Lower leg skin (tissue), 3 donors: ENCODE results near the gene CD47.

Source experiments
- POLR2A ChIP-seq, 2 donors: fragments of 450-650 bp; IDR thresholded peaks; one replicate each; pipeline ENCODE4 v1.6.1; 2016 to 2017; ENCODE audit warnings: antibody characterized with exemption in 2 of 2, mild to moderate bottlenecking in 1 of 2, moderate library complexity in 1 of 2
- TF ChIP-seq, protein P1 (sequence below), 3 donors: fragments of 450-650 bp; IDR thresholded peaks; one replicate each; pipeline ENCODE4 v1.5.1; 2016; ENCODE audit warnings: antibody characterized with exemption in 3 of 3, mild to moderate bottlenecking in 3 of 3, moderate library complexity in 2 of 3

DNA sequence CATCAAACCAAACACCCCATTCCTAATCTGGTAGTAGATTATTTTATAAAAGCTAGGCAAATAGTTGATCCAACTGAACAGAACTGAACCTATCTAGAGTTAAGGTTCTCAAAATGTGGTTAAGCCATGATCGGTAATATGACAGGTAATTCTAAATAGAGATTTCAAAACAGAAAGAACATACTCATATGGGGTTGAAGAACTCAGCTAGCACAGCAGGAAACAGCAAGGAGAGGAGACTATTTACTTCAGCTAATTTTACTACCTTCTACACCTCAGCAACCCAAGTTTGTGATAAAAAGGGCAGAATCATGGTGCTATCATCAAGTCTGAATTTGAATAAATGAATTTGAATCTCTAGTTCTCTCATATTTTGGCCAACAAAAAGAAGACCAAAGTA, 11.8 kb downstream of the CD47 start:
- TF ChIP-seq, protein P1, sequence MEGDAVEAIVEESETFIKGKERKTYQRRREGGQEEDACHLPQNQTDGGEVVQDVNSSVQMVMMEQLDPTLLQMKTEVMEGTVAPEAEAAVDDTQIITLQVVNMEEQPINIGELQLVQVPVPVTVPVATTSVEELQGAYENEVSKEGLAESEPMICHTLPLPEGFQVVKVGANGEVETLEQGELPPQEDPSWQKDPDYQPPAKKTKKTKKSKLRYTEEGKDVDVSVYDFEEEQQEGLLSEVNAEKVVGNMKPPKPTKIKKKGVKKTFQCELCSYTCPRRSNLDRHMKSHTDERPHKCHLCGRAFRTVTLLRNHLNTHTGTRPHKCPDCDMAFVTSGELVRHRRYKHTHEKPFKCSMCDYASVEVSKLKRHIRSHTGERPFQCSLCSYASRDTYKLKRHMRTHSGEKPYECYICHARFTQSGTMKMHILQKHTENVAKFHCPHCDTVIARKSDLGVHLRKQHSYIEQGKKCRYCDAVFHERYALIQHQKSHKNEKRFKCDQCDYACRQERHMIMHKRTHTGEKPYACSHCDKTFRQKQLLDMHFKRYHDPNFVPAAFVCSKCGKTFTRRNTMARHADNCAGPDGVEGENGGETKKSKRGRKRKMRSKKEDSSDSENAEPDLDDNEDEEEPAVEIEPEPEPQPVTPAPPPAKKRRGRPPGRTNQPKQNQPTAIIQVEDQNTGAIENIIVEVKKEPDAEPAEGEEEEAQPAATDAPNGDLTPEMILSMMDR (IDR thresholded peaks at IDR 0.05): no peak
- TF ChIP-seq POLR2A (IDR thresholded peaks at IDR 0.05): no peak
